HG03280 (cell line): ENCODE results near the gene VSIG8.

Source experiments
- ATAC-seq: cut with Tn5 transposase; IDR thresholded peaks from one replicate; pipeline ENCODE4 v1.9.1; 2021; ENCODE audit warnings: mild to moderate bottlenecking, moderate library complexity; ENCODE audit not compliant: unreplicated experiment

VSIG8 gene

GRCh38 chr1:159859767-159860322 is 2.6 kb downstream of the VSIG8 start:
- ATAC-seq = no peak

GRCh38 chr1:159857889-159858288 is 4.6 kb downstream of the VSIG8 start:
- ATAC-seq = no peak

- no peak for ATAC-seq
These were observed 5.9 kb downstream of the VSIG8 start for GRCh38 chr1:159856576-159856975.

- ATAC-seq = no peak
These were observed 6.7 kb downstream of the VSIG8 start for GRCh38 chr1:159855709-159856108.

- ATAC-seq = peak; percentile 90
These were observed 7.7 kb downstream of the VSIG8 start for GRCh38 chr1:159854693-159855192.

GRCh38 chr1:159854116-159854692 is 8.3 kb downstream of the VSIG8 start:
- ATAC-seq = no peak

GRCh38 chr1:159853417-159854115 is 8.9 kb downstream of the VSIG8 start:
- no peak for ATAC-seq

GRCh38 chr1:159851407-159851806 is 11.1 kb downstream of the VSIG8 start:
- ATAC-seq = no peak

GRCh38 chr1:159849626-159850366 is 12.7 kb downstream of the VSIG8 start:
- no peak for ATAC-seq

GRCh38 chr1:159848326-159848725 is 14.1 kb downstream of the VSIG8 start:
- ATAC-seq = no peak

GRCh38 chr1:159847231-159847630 is 15.2 kb downstream of the VSIG8 start:
- no peak for ATAC-seq

GRCh38 chr1:159845751-159846629 is 16.5 kb downstream of the VSIG8 start:
- no peak for ATAC-seq

- no peak for ATAC-seq
These were observed 19.0 kb downstream of the VSIG8 start for GRCh38 chr1:159843459-159843858.

- ATAC-seq = no peak
These were observed 20.7 kb downstream of the VSIG8 start for GRCh38 chr1:159841749-159842148.

- peak; percentile 69 for ATAC-seq
These were observed 23.2 kb downstream of the VSIG8 start for GRCh38 chr1:159839116-159839849.

GRCh38 chr1:159838715-159839114 is 23.7 kb downstream of the VSIG8 start:
- no peak for ATAC-seq

GRCh38 chr1:159835862-159836525 is 26.5 kb downstream of the VSIG8 start:
- no peak for ATAC-seq

- no peak for ATAC-seq
These were observed 27.1 kb downstream of the VSIG8 start for GRCh38 chr1:159835356-159835755.

- ATAC-seq = no peak
These were observed 30.1 kb downstream of the VSIG8 start for GRCh38 chr1:159832309-159832708.
